DMS 273 (cell line): ENCODE results near the gene CYTIP.
"Not testable (repeated sequence)": the region's sequence is repeated elsewhere in the genome, so short reads cannot be mapped to it uniquely, and the experiment has no call there.

ENCODE experiments used
- DNase-seq: peaks from one replicate; lab custom pipeline; 2025; ENCODE audit not compliant: unreplicated experiment; lab: John Stamatoyannopoulos, UW

Gene CYTIP

GRCh38 chr2:157386747-157387146 lies 57.1 kb downstream of the CYTIP start:
- DNase-seq = no peak

- DNase-seq = no peak
Measured at GRCh38 chr2:157386247-157386646, 57.6 kb downstream of the CYTIP start.

- peak; percentile 73 for DNase-seq
Measured at GRCh38 chr2:157377861-157378260, 66.0 kb downstream of the CYTIP start.

- no peak for DNase-seq
Measured at GRCh38 chr2:157376041-157376440, 67.8 kb downstream of the CYTIP start.

- DNase-seq = peak; percentile 28
Measured at GRCh38 chr2:157375384-157375783, 68.5 kb downstream of the CYTIP start.

GRCh38 chr2:157368508-157368907 lies 75.4 kb downstream of the CYTIP start:
- not testable (repeated sequence) for DNase-seq

GRCh38 chr2:157367704-157368103 lies 76.2 kb downstream of the CYTIP start:
- DNase-seq = no peak
